ENCODE data around the gene KLRC4. TPM values are rescaled to one million over a fixed set of nuclear protein-coding genes. Genes with fewer than 3 reads are reported as not detected.

The KLRC4 gene
- total and polyA plus RNA-seq, 2 donors (not counting 1 experiment from before 2014, with no cell fraction given), result not detected

GRCh38 chr12:10454531-10454930, 45.0 kb upstream of the KLRC4 start:
- intact Hi-C loops (cut with micrococcal nuclease), result no loop called here

GRCh38 chr12:10453156-10453555, 43.6 kb upstream of the KLRC4 start, which contains the start of gene KLRC1:
TSS of gene KLRC1 (minus strand) at chr12:10453377. CDS start at chr12:10451156, 2,221 bp downstream.
- no peaks in the 10 kb centered on the region for H3K27me3 ChIP-seq (replicated peaks in 1 of 4; ENCODE audit: control extremely low read depth in 1 of 4, control insufficient read depth in 3 of 4, insufficient read depth in 4 of 4, low read length in 3 of 4)
- no peaks in the 10 kb centered on the region for H3K36me3 ChIP-seq (replicated peaks in 1 of 2; ENCODE audit: control extremely low read depth in 1 of 2, control insufficient read depth in 1 of 2, extremely low read depth in 1 of 2, insufficient read depth in 2 of 2, low read length in 1 of 2)
- intact Hi-C loops (cut with micrococcal nuclease), result no loop called here
- ChIA-PET POLR2A (no interaction called here), CTCF (interaction anchor here (0.7 kb wide), 1 partner anchor 335 kb away, joined by 3 read pairs; no protein-coding TSS in a partner anchor)
- no peak for TF ChIP-seq CTCF (IDR thresholded peaks at IDR 0.05)
- TF ChIP-seq EZH2 (IDR thresholded peaks at IDR 0.05; ENCODE audit: borderline replicate concordance, insufficient read depth, low read depth, low read length, poor library complexity, severe bottlenecking), result no peak
- no peak within 1 kb of the TSS for H3K9ac ChIP-seq (ENCODE audit: low read length)
- peaks cover 4 to 18% (median 8%) of the 10 kb centered on the region in 3 donors for H3K9me3 ChIP-seq (ENCODE audit: control extremely low read depth in 1 of 3, control insufficient read depth in 2 of 3, insufficient read depth in 1 of 3, low read length in 2 of 3)
- H3K4me3 Mint-ChIP-seq, result no peak within 1 kb of the TSS
- no CpG with 5 or more reads among the region's 2 CpGs for WGBS (ENCODE audit: insufficient coverage)
- H3K27me3 Mint-ChIP-seq, result peaks cover 13% of the 10 kb centered on the region
- no peaks in the 10 kb centered on the region for H3K79me2 ChIP-seq (ENCODE audit: control insufficient read depth, insufficient read depth, low read length)
- ATAC-seq (ENCODE audit: low read depth) (no peak), DNase-seq (no peak)
- H4K20me1 ChIP-seq (ENCODE audit: control insufficient read depth, insufficient read depth, low read length, poor library complexity, severe bottlenecking), result no peaks in the 10 kb centered on the region
- no peaks in the 10 kb centered on the region for H3K4me1 ChIP-seq (ENCODE audit: control insufficient read depth in 2 of 2, insufficient read depth in 2 of 2, low read length in 2 of 2)
- H3K4me2 ChIP-seq (replicated peaks; ENCODE audit: low read depth, low read length, poor library complexity, severe bottlenecking), result no peak within 1 kb of the TSS
- H3K4me3 ChIP-seq (ENCODE audit: control extremely low read depth in 1 of 5, extremely low read depth in 1 of 5, insufficient read depth in 1 of 5, low read depth in 2 of 5, low read length in 4 of 5), result no peak within 1 kb of the TSS
- peaks cover 15% of the 10 kb centered on the region for H3K9me3 Mint-ChIP-seq (ENCODE audit: insufficient read depth)
- no peak within 1 kb of the TSS for H2AFZ ChIP-seq (ENCODE audit: insufficient read depth, low read depth, low read length, poor library complexity, severe bottlenecking)
- no peaks in the 10 kb centered on the region for H3K4me1 Mint-ChIP-seq
- H3K27ac Mint-ChIP-seq, result no peak within 1 kb of the TSS
- H3K27ac ChIP-seq (ENCODE audit: low read length in 2 of 2), result no peak within 1 kb of the TSS

More at GRCh38 chr12:10454531-10454930, 45.0 kb upstream of the KLRC4 start:
- TF ChIP-seq CTCF (IDR thresholded peaks at IDR 0.05), result no peak
- no peak for TF ChIP-seq EZH2 (IDR thresholded peaks at IDR 0.05; ENCODE audit: borderline replicate concordance, insufficient read depth, low read depth, low read length, poor library complexity, severe bottlenecking)
- Histone ChIP-seq H3K4me2 (replicated peaks; ENCODE audit: low read depth, low read length, poor library complexity, severe bottlenecking) (no peak overlapping the region), H4K20me1 (ENCODE audit: control insufficient read depth, insufficient read depth, low read length, poor library complexity, severe bottlenecking) (no peaks in the 10 kb centered on the region), H3K9ac (ENCODE audit: low read length) (no peak overlapping the region), H2AFZ (ENCODE audit: insufficient read depth, low read depth, low read length, poor library complexity, severe bottlenecking) (no peak overlapping the region), H3K36me3 (replicated peaks in 1 of 2; ENCODE audit: control extremely low read depth in 1 of 2, control insufficient read depth in 1 of 2, extremely low read depth in 1 of 2, insufficient read depth in 2 of 2, low read length in 1 of 2) (no peaks in the 10 kb centered on the region), H3K27ac (ENCODE audit: low read length in 2 of 2) (no peak overlapping the region), H3K4me3 (ENCODE audit: control extremely low read depth in 1 of 5, extremely low read depth in 1 of 5, insufficient read depth in 1 of 5, low read depth in 2 of 5, low read length in 4 of 5) (no peak overlapping the region), H3K27me3 (replicated peaks in 1 of 4; ENCODE audit: control extremely low read depth in 1 of 4, control insufficient read depth in 3 of 4, insufficient read depth in 4 of 4, low read length in 3 of 4) (no peaks in the 10 kb centered on the region), H3K4me1 (ENCODE audit: control insufficient read depth in 2 of 2, insufficient read depth in 2 of 2, low read length in 2 of 2) (no peaks in the 10 kb centered on the region), H3K9me3 (ENCODE audit: control extremely low read depth in 1 of 3, control insufficient read depth in 2 of 3, insufficient read depth in 1 of 3, low read length in 2 of 3) (peaks cover 4 to 18% (median 8%) of the 10 kb centered on the region in 3 donors), H3K79me2 (ENCODE audit: control insufficient read depth, insufficient read depth, low read length) (no peaks in the 10 kb centered on the region)
- ATAC-seq (ENCODE audit: low read depth) (no peak), DNase-seq (no peak)
- Mint-ChIP-seq H3K4me1 (no peaks in the 10 kb centered on the region), H3K27me3 (peaks cover 8% of the 10 kb centered on the region), H3K27ac (no peak overlapping the region), H3K9me3 (ENCODE audit: insufficient read depth) (peaks cover 16% of the 10 kb centered on the region), H3K4me3 (no peak overlapping the region)
- 90% methylated on average over 1 of the region's 1 CpG for whole genome bisulfite sequencing (ENCODE audit: insufficient coverage)
- CTCF ChIA-PET, result no interaction called here
- POLR2A ChIA-PET, result no interaction called here

Data from B cell (primary cell).